ENCODE results near the gene CTNNA1. TPM values are rescaled to one million over a fixed set of nuclear protein-coding genes. Genes with fewer than 3 reads are reported as not detected.
"Not testable (repeated sequence)": the region's sequence is repeated elsewhere in the genome, so short reads cannot be mapped to it uniquely, and the experiment has no call there.

The CTNNA1 gene
- total and polyA plus RNA-seq, 2 experiments from 2014 or later = 171 to 260 TPM

DNA sequence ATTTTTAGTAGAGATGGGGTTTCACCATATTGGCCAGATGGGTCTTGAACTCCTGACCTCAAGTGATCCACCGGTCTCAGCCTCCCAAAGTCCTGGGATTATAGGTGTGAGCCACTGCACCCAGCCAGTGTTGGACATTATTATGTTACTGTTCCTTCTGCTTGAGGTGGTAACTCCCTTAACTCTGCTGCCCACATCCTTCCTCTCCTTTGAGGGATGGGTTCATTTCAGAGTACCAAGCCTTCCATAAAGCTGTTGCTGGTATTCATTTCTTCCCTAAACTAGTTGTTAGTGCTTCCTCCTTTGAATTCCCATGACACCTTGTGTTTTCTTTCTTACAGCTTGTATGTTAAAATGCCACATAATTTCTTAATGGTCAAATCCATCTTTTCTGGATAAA, 54.0 kb downstream of the CTNNA1 start:
- H3K36me3 ChIP-seq = peaks cover 6% of the 10 kb centered on the region
- no peaks in the 10 kb centered on the region for H3K27me3 ChIP-seq
- H3K4me1 ChIP-seq (ENCODE audit: low read depth) = no peaks in the 10 kb centered on the region
- TF ChIP-seq, protein P1, sequence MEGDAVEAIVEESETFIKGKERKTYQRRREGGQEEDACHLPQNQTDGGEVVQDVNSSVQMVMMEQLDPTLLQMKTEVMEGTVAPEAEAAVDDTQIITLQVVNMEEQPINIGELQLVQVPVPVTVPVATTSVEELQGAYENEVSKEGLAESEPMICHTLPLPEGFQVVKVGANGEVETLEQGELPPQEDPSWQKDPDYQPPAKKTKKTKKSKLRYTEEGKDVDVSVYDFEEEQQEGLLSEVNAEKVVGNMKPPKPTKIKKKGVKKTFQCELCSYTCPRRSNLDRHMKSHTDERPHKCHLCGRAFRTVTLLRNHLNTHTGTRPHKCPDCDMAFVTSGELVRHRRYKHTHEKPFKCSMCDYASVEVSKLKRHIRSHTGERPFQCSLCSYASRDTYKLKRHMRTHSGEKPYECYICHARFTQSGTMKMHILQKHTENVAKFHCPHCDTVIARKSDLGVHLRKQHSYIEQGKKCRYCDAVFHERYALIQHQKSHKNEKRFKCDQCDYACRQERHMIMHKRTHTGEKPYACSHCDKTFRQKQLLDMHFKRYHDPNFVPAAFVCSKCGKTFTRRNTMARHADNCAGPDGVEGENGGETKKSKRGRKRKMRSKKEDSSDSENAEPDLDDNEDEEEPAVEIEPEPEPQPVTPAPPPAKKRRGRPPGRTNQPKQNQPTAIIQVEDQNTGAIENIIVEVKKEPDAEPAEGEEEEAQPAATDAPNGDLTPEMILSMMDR (IDR thresholded peaks at IDR 0.05; ENCODE audit: low read depth, low read length) = no peak
- H3K9me3 ChIP-seq (ENCODE audit: low read depth) = no peaks in the 10 kb centered on the region
- H3K4me3 ChIP-seq = no peak overlapping the region
- H3K27ac ChIP-seq = no peak overlapping the region
- DNase-seq (ENCODE audit: low read depth in 1 of 2, low spot score in 1 of 2) = no peak

DNA sequence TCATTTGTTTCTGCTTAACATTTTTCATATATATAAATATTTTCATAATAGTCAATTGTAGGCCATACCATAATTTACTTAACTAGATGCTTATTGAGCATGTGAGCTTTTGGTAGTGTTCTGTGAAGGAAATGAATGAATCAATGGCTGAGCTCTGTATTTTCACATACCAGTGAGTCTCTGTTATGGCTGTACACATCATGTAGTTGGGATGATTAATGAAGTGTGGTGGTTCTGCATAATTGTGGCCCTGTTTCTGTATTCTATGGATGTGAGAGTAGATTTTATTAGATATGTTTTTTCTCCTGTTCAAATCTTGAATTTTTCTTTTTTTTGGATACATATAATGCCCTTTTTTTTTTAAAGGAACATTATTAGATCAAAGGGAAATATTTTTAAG, 56.2 kb downstream of the CTNNA1 start:
- Histone ChIP-seq H3K27ac (no peak overlapping the region), H3K36me3 (peaks cover 16% of the 10 kb centered on the region), H3K4me1 (ENCODE audit: low read depth) (no peaks in the 10 kb centered on the region), H3K9me3 (ENCODE audit: low read depth) (no peaks in the 10 kb centered on the region), H3K27me3 (no peaks in the 10 kb centered on the region), H3K4me3 (no peak overlapping the region)
- TF ChIP-seq, protein P1 (IDR thresholded peaks at IDR 0.05; ENCODE audit: low read depth, low read length) = no peak
- DNase-seq (ENCODE audit: low read depth in 1 of 2, low spot score in 1 of 2) = no peak

DNA sequence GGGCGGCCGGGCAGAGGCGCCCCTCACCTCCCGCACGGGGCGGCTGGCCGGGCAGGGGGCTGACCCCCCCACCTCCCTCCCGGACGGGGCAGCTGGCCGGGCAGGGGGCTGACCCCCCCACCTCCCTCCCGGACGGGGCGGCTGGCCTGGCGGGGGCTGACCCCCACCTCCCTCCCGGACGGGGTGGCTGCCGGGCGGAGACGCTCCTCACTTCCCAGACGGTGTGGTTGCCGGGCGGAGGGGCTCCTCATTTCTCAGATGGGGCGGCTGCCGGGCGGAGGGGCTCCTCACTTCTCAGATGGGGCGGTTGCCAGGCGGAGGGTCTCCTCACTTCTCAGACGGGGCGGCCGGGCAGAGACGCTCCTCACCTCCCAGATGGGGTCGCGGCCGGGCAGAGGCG, 57.6 kb downstream of the CTNNA1 start:
- not testable (repeated sequence) for H3K4me1 ChIP-seq (ENCODE audit: low read depth); H3K9me3 ChIP-seq (ENCODE audit: low read depth); DNase-seq (ENCODE audit: low read depth in 1 of 2, low spot score in 1 of 2); H3K4me3 ChIP-seq; H3K27ac ChIP-seq; H3K27me3 ChIP-seq
- peaks cover 16% of the 10 kb centered on the region for H3K36me3 ChIP-seq

DNA sequence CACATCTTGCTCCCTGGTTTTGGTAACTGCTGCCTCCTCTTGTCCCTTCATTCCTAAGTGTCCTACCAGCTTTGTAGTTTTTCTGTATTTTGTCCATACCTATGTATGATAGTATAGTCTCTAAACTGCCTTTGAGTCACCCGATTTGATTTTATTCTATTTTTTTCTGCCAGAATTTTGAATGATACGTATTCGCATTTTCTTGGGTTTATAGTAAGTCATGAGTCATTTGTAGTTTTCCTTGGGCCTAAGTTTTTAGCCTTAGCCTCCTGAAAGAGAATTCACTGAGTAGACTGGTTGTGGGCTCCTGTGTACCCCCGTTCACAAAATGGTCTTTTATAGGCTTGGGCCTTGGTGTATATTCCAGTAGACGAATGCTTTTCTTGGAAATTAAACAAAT, 62.3 kb downstream of the CTNNA1 start:
- H3K27ac ChIP-seq = no peak overlapping the region
- peaks cover 14% of the 10 kb centered on the region for H3K36me3 ChIP-seq
- TF ChIP-seq, protein P1 (IDR thresholded peaks at IDR 0.05; ENCODE audit: low read depth, low read length) = no peak

DNA sequence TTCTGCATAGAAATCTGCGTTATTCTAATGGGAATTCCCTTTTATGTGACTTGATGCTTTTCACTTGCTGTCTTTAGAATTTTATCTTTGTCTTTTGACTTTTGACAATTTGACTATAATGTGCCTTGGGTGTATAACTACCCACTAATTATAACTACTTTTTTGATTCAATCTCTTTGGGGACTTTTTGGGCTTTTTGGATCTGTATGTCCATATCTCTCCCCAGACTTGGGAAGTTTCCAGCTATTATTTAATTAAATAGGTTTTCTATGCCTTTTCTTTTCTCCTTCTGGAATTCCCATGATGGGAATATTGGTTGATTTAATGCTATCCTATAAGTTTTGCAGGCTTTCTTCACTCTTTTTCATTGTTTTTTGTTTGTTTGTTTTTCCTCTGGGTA, 64.0 kb downstream of the CTNNA1 start:
- peaks cover 10% of the 10 kb centered on the region for H3K36me3 ChIP-seq
- H3K9me3 ChIP-seq (ENCODE audit: low read depth) = no peaks in the 10 kb centered on the region
- no peaks in the 10 kb centered on the region for H3K27me3 ChIP-seq
- H3K4me1 ChIP-seq (ENCODE audit: low read depth) = no peaks in the 10 kb centered on the region
- DNase-seq (ENCODE audit: low read depth in 1 of 2, low spot score in 1 of 2) = no peak
- TF ChIP-seq, protein P1 (IDR thresholded peaks at IDR 0.05; ENCODE audit: low read depth, low read length) = no peak
- H3K4me3 ChIP-seq = no peak overlapping the region
- no peak overlapping the region for H3K27ac ChIP-seq

More for the DNA sequence above, 62.3 kb downstream of the CTNNA1 start:
- no peak for DNase-seq (ENCODE audit: low read depth in 1 of 2, low spot score in 1 of 2)
- Histone ChIP-seq H3K9me3 (ENCODE audit: low read depth) (no peaks in the 10 kb centered on the region), H3K27me3 (no peaks in the 10 kb centered on the region), H3K4me1 (ENCODE audit: low read depth) (no peaks in the 10 kb centered on the region), H3K4me3 (no peak overlapping the region)

DNA sequence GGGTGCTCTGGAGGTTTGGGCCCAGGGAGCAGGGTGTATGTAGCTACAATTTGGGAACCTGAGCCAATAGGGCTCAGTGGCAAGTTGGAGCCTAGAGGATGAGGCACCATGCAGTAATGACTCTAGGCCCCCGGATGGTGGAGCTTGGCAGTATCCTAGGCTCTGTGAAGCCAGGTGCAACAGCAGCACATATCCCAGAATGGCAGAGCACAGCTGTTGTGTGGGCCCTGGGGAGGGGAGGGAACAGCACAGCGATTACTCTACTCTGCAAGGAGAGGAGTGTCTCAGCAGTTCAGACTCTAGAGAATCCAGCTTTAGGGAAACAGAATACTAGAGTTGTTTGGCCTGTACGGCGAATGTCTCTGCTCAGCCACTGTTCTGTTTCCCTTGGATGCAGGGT, 65.9 kb downstream of the CTNNA1 start:
- H3K27me3 ChIP-seq = no peaks in the 10 kb centered on the region
- H3K4me3 ChIP-seq = no peak overlapping the region
- no peaks in the 10 kb centered on the region for H3K9me3 ChIP-seq (ENCODE audit: low read depth)
- DNase-seq (ENCODE audit: low read depth in 1 of 2, low spot score in 1 of 2) = no peak
- TF ChIP-seq, protein P1 (IDR thresholded peaks at IDR 0.05; ENCODE audit: low read depth, low read length) = no peak
- peaks cover 5% of the 10 kb centered on the region for H3K4me1 ChIP-seq (ENCODE audit: low read depth)
- no peaks in the 10 kb centered on the region for H3K36me3 ChIP-seq
- H3K27ac ChIP-seq = no peak overlapping the region

Measured in cardiac muscle cell (in vitro differentiated cells and primary cell).